ENCODE measurements around the gene TFAP2D.
A peak's percentile ranks its signal among the peaks of the same experiment; 100 is the strongest.

TFAP2D gene

GRCh38 chr6:50721978-50722377 lies 8.7 kb downstream of the TFAP2D start:
- no peak for DNase-seq

DNA sequence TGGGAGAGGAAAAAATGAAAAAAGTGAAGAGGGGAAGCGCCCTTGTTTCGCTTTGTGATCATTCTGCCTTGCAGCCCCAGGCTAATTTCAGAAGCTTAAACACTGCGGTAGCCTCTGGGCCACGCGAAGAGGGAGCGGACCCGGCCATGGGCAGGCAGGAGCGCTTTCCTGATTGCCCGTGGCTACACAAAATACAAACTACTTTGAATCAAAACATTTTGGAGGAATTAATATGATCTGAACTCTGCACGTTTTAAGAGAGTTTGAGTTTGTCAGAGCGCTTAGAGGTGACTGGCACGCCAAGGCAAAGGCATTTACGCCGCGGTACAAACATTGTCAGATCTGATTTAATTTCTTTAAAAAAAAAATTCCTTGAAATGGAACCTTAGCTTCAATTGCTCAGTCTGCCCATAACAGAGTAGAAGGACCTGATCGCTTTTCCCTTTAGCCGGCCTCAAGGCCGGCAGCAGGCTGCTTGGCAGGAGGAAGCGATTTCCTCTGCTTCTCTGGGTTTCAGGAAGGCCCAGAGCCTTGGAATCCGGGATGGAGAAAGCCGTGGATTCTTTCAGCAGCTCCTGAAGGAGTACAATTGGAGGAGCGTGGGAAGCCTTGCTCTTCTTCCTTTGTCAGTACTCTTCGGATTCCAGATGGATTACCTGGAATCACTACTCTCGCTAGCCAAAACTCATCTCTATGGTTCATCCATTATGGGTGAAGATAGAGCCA lies 9.7 kb downstream of the TFAP2D start:
- no peak for DNase-seq

DNA sequence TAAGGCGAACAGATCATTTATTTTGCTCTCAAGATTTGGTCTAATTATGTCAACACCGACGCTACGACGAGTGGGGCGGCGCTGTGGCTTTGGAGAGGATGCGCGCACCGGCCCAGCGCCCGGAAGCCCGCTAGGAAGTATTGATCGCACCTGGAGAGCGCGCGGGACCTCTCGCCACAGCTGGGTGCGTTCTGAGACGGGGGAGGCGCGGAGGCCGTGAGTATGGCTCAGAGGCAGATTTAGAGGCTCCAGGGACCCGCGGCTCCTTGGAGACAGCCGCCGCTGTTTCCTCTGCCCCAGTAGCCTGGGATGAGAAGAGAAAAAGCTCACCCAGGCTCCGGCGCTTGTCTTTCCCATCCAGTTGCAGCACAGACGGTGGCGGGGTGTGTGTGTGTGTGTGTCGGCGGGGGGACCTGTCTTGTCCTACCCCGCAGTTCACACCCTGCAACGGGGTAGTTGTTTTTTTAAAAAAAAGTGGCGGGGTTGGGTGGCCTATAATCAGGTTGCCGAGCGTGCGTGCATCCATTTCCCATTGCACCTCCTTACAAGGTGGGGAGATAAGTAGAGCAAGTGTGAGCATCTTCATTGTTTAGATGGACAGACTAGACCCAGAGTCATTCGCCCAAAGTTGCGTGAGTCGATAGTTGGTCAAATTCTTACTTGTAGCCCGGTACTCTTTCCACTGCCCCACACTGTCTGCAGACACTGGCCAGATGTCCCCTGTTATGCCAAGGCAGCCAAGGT lies 11.2 kb downstream of the TFAP2D start:
- no peak for DNase-seq

- DNase-seq, result no peak
These were observed 21.2 kb downstream of the TFAP2D start for GRCh38 chr6:50734488-50734887.

DNA sequence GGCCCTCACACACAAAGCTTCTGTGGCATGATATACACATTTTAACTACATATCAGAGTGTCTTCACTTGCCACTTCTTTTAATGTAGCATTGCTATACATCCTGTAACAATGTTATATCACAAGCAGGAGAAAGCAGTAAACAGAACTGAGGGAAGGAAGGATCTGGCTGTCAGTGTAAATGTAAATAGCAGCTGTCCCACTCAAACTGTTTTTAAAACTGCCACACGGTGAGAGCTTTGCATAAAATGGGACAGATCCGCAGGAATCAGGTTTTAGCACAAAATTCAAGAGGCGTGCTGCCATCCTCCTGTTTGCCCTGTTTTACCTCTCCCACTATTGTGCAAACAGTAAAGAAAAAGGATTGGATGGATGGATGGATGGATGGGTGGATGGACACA lies 28.8 kb downstream of the TFAP2D start:
- no peak for DNase-seq

DNA sequence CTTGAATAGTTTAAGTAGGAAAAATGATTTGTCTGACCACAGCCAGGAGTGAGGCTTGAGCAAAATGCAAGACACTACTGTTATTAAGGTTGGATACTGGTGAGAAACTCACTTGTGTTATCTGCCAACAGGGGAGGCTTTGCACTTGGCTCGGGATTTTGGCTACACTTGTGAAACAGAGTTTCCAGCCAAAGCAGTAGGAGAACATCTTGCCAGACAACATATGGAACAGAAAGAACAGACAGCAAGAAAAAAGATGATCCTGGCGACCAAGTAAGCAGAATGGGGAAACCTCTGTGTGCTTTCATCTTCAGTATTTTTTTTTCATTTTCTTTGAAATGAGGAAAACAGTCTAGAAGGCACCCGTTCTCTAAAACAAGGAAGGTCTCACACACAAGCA lies 31.6 kb downstream of the TFAP2D start:
- no peak for DNase-seq

DNA sequence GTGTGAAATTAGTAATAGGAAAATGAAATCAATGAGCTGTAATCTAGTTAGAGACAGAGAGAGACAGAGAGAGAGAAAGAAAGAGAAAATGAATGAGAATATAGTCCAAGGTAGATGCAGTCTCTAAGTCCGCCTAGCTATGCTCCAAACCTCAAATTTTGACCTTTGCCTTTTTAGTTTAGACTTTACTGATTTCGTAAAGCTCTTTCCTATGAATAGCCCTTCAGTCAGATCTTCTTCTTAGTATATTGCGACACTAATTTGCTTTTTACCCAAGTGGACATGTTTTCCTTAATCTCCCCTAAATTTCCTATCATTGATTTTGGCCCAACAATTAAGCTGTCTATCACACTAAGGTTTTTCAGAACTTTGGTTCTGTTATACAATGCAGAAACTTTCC lies 49.5 kb downstream of the TFAP2D start:
- DNase-seq, result no peak

DNA sequence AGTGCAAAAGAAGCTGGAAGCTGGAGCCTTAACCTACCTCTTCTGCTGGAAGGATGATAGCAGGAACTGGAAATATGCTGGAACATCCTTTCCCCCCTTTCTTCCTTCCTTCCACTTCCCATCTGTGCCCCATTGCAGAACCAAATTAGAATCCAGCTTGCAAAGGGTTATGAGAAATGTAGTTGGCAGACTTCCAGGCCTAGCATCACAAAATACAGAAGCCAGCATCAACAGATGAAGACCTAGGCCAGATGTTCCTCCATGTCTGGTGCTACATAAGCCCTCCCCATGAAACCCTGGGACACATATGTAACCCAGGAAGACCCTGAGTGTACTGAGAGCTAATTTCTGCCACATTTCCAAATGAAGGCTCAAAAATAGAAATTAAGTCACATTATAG lies 65.4 kb downstream of the TFAP2D start:
- no peak for DNase-seq

DNA sequence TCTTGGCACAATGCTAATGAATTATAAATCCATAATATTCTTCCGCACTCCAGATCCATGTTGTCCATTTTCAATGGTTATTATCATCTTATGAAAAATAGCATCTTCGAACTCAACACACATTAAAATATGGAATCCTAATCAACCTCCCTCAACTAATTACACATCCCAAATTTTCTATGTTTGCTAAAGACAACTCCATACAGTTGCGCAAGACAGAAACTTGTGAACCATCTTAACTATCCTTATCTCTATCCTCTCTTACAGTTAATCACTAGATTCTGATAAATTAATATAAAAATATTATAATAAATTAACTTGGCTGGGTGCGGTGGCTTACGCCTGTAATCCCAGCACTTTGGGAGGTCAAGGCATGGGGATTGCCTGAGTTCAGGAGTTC lies 67.1 kb downstream of the TFAP2D start:
- DNase-seq, result no peak

DNA sequence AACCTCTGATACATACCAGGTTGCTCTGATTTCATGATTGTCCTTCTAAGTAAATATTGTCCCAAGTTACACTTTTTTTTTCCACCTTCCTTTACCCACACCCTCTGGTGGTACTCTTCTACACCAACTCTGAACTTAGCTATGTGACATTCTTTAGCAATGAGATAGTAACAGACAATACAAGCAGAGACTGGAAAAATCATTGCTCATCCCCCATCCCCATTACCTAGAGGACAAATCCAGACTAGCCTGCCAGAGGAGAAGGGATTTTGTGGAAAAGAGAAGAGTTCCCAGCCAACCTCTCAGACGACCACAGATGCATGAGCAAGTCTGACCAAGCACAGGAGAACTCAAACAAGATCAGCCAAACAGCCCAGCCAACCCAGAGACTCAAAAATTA lies 72.6 kb downstream of the TFAP2D start:
- no peak for DNase-seq

- no peak for DNase-seq
These were observed 78.7 kb downstream of the TFAP2D start for GRCh38 chr6:50791900-50792508.

GRCh38 chr6:50792771-50793170 lies 79.4 kb downstream of the TFAP2D start:
- no peak for DNase-seq

DNA sequence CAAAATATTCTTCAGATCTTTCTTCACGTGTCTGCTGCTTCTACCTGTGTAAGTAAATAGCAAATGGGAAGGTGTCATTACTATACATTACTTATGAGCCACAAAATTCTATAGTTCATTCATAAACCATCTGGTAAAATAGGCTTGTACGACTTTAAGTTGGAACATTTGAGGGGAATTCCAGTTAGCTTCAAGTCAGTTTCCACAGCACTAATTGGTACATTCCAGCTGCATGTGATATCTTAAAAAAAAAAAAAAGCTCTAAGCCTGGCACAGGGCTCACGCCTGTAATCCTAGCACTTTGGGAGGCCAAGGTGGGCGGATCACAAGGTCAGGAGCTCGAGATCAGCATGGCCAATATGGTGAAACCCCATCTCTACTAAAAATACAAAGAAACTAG lies 82.2 kb downstream of the TFAP2D start:
- no peak for DNase-seq

- DNase-seq, result no peak
These were observed 91.0 kb downstream of the TFAP2D start for GRCh38 chr6:50804283-50804682.

DNA sequence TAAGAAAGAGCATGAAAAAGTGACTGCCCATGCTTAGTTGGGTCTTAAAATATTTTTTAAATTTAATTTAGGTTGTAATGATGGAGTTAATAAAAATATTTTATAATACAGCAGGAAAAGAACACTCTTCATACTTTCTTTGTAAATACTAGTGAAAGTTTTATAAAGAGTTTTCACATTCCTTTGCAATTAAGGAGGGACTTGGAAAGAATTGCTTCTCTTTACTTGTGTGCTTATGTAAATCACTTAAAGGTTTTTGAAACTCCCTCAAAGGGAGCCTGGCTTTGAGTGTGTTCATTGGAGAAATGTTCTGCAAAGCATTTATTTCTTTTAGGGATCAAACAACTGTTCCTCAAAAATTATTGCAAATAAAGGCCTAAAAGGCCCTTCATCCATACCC lies 93.7 kb downstream of the TFAP2D start:
- no peak for DNase-seq

GRCh38 chr6:50815436-50816114 lies 102.2 kb downstream of the TFAP2D start:
- DNase-seq, result no peak

DNA sequence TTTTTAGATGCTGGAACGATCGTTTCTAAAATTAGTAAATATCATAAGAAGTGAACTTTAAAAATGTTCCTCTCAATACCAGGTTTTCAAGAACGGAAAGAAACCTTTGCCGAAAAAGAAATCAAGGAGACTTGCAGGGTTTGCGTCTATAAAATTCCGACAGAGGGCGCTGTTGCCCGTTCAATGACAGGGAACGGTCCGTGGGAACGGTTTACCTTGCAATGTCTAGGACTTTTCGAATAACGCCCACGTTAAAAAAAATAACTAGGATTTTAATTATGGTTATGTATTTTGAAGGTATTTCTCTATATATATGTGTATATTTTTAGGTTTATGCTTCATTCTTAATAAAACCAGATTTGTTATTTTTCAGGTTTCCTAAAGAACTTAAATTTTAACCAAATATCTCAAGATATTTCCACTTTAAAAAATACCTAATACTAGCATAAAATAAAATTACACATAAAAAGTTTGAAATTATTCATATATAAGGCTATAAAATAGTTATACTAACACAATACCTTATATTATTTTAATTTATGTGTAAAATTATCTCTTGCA lies 102.9 kb downstream of the TFAP2D start:
- peak; percentile 83 for DNase-seq

GRCh38 chr6:50816947-50817645 lies 103.8 kb downstream of the TFAP2D start:
- DNase-seq, result no peak

DNA sequence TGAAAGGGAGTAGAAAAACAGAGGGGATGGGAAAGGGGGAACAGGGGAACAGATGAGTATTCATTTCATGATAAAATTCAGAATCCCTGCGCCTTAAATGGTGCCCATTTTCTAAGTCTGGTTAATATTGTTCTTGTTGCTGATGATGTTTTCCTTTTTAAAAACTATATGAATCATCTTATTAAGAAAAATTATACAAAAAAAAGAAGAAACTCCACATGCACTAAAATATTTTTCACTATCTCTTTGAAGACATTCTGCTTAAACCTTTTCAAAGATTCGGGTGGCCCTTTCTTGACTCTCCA lies 104.3 kb downstream of the TFAP2D start:
- DNase-seq, result no peak

GRCh38 chr6:50818020-50818419 lies 104.7 kb downstream of the TFAP2D start:
- no peak for DNase-seq

DNA sequence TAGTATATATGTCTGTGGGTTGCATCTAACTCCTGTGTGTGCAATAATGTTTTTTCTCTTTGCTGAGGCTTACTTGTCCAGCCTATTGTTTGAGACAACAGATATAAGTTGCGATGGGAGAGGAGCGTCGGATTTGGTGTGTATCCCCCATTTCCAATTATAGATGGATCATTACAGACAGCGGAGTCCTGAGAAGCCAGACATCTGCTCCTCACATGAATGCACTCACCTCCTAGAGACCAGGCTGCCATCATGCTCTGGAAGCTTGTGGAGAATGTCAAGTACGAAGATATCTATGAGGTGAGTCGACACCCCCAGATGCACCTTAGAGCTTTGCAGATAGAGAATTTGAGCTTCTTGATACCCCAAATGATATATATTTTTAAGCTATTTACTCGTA lies 105.3 kb downstream of the TFAP2D start, which contains the start of gene TFAP2B:
Gene TFAP2B (plus strand): TSS at position 199 of the 400 bp plus-strand sequence. CDS start 21 bp downstream, at position 220.
- DNase-seq, result no peak

- no peak for DNase-seq
These were observed 106.2 kb downstream of the TFAP2D start for GRCh38 chr6:50819466-50819903.
